SK-MEL-5 (cell line): ENCODE measurements around the gene ITGB1BP1. TPM values are rescaled to one million over a fixed set of nuclear protein-coding genes. Genes with fewer than 3 reads are reported as not detected.

Source experiments
- DNase-seq: peaks from one replicate; pipeline ENCODE4 v3.0.0-alpha.2; 2016; ENCODE audit warnings: low read depth, low spot score
- in situ Hi-C: cut with HindIII; loops from 2 replicates; pipeline ENCODE4 v1.10.0; 2016; ENCODE audit warnings: low sequenced_read_pairs, high pct_unique_total_duplicates, low pct_unique_long_range_greater_than_20kb
- total RNA-seq: library from RNA; depleted of rRNA; stranded (reverse); fragments of >200 nt; shearing (Covaris generic); gene quantifications from 2 replicates; pipeline ENCODE4 v1.2.3, GENCODE V29; 2014; rRNA removed

The ITGB1BP1 gene
- total RNA-seq, 1 experiment from 2014 or later, result 91.0 TPM

- in situ Hi-C loops, result no loop called here
- no peak for DNase-seq
These were observed 57.8 kb downstream of the ITGB1BP1 start for GRCh38 chr2:9365498-9366019.

GRCh38 chr2:9364791-9365497 is 58.4 kb downstream of the ITGB1BP1 start:
- in situ Hi-C loops, result no loop called here
- no peak for DNase-seq

- in situ Hi-C loops, result no loop called here
These were observed 59.0 kb downstream of the ITGB1BP1 start for GRCh38 chr2:9364373-9364772.

DNA sequence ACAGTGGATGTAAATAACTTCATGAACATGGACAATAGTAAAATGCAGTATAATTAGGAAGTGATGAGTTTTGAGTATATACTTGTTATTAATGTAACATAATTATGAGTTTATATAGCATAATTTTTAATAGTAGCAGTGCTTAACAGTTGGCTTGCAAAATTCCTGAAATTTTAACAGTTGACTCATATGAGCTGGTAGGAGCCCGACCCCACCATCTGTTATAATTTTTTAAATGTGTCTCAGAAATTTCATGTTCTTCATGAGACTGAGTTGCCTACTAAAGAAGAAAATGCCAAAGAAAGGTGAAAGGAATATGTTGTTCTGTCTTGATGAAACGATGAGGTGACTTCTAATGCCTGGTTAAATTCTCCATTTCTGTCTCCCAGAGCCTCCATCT is 62.6 kb downstream of the ITGB1BP1 start:
- in situ Hi-C loops, result no loop called here
- DNase-seq, result no peak

More at GRCh38 chr2:9364373-9364772, 59.0 kb downstream of the ITGB1BP1 start:
- no peak for DNase-seq

DNA sequence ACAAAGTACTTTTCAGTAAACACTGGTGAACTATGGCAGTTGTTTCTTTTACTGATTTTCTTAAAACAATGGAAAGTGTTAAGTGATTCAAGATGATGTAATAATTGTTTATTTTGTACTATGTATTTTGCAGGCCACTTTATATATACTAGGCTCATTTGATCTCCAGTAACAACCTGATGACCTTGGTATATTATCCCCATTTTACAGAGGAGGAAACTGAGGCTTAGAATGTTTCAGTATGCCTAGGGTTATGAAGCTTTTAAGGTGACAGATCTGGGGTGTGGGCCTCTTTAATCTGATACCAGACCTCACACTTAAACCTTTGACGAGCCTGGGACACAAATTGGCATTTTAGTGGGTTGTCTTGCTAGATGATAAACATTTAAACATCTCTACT is 63.2 kb downstream of the ITGB1BP1 start:
- no peak for DNase-seq
- in situ Hi-C loops, result no loop called here

GRCh38 chr2:9359463-9359862 is 63.9 kb downstream of the ITGB1BP1 start:
- DNase-seq, result no peak
- in situ Hi-C loops, result no loop called here

GRCh38 chr2:9358846-9359245 is 64.5 kb downstream of the ITGB1BP1 start:
- in situ Hi-C loops, result no loop called here
- no peak for DNase-seq

DNA sequence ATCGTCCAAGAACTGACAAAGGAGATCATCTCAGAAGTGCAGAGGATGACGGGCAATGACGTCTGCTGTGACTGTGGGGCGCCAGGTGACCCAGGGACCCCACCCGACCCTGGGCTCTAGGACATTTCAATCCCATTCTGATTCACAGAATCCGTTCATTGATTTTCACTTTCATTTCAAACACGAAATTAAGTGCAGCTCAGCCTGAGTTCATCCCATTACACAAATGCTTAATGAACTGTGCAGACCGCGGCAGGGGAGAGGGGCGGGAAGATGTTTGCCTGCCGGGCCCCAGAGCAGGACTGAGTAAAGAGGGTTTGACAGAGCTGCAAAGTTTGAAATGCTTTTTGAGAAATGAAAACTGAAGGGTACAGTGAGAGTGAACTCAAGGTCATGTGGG is 67.1 kb downstream of the ITGB1BP1 start:
- no peak for DNase-seq
- in situ Hi-C loops, result no loop called here

GRCh38 chr2:9355716-9356115 is 67.6 kb downstream of the ITGB1BP1 start:
- no peak for DNase-seq
- in situ Hi-C loops, result no loop called here

DNA sequence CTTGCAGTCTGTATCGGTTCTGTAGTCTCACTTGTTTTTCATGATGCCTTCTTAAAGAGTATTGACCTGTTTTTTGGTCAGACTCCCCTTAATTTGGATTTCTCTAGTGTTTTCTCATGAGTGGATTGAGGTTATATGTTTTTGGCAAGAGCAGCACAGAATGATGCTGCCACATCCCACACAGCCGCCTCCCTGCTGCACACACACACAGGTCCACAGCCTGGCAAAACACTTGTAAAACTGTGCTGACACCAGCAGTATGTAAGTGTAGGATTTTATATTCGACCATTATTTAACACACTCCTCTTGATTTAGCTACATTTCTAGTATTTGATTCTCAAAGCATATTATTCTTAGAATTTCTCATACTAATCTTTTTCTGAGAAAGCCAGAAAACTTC is 68.1 kb downstream of the ITGB1BP1 start:
- no peak for DNase-seq
- in situ Hi-C loops, result no loop called here

- in situ Hi-C loops, result no loop called here
These were observed 69.0 kb downstream of the ITGB1BP1 start for GRCh38 chr2:9354318-9354717.

More at GRCh38 chr2:9354318-9354717, 69.0 kb downstream of the ITGB1BP1 start:
- no peak for DNase-seq

Other genes with a start within 250 kb of the ITGB1BP1 start
- 16.1 and 17.6 TPM in 2 replicates for gene ASAP2, start 216.7 kb downstream of the ITGB1BP1 start, total RNA-seq
- 96.8 and 110 TPM in 2 replicates for gene CPSF3, start 126 bp upstream of the ITGB1BP1 start, total RNA-seq
- gene IAH1, start 51.0 kb upstream of the ITGB1BP1 start, total RNA-seq, result 67.6 and 68.4 TPM in 2 replicates
- gene ADAM17, start 132.3 kb upstream of the ITGB1BP1 start, total RNA-seq, result 33.3 and 34.9 TPM in 2 replicates
- gene YWHAQ, start 207.5 kb upstream of the ITGB1BP1 start, total RNA-seq, result 245 and 253 TPM in 2 replicates